Measurements from ENCODE around the gene CAMK2D.
A peak's percentile ranks its signal among the peaks of the same experiment; 100 is the strongest.
"Not testable (repeated sequence)": the region's sequence is repeated elsewhere in the genome, so short reads cannot be mapped to it uniquely, and the experiment has no call there.

The CAMK2D gene

DNA sequence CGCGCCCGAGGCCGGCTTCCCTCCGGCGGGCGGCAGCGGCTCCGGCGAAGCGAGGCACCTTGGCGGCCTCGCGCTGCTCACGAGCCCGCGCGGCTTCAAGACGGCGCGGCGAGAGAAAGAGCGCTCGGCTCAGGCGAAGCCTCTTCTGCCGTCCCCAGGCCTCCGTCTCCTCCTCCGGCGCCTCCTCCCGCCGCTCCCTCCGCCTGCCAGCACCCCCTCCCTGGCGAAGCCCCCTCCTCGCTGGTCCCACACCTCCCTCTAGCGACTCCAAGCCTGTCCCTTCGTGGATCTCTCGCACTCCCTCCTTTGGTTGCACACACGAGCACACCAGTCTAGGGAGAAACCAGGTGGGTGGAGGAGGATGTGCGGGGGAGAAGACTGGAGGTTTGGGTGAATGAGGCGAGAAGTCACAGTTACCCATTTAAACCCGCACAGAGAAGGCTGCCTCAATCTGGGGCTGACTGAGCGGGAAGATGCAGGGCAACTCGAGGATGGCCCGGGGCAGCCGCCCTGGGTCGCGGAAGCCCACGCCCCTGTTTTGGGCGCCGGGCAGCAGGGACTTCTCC is at the start of gene CAMK2D:
Gene CAMK2D (minus strand): TSS at position 119 of the 566 bp plus-strand sequence. CDS start 670 bp downstream, outside the sequence.
- Histone ChIP-seq H3K27me3 (no peaks in the 10 kb centered on the region), H3K4me1 (peaks cover 0 to 33% (median 10%) of the 10 kb centered on the region in 4 donors), H3K9me3 (no peaks in the 10 kb centered on the region), H3K4me3 (peak within 1 kb of the TSS; percentile 69 to 90), H3K27ac (peak within 1 kb of the TSS; percentile 97 to 98), H3K36me3 (no peaks in the 10 kb centered on the region)
- intact Hi-C loops (cut with DNase I; ENCODE audit: low total_unique reads): loop anchor here (2.0 to 10.0 kb wide), 4 partner anchors 77 to 364 kb away; partner anchors contain the start of gene ARSJ
- DNase-seq: peak; percentile 88 to 95
- TF ChIP-seq, protein P1, sequence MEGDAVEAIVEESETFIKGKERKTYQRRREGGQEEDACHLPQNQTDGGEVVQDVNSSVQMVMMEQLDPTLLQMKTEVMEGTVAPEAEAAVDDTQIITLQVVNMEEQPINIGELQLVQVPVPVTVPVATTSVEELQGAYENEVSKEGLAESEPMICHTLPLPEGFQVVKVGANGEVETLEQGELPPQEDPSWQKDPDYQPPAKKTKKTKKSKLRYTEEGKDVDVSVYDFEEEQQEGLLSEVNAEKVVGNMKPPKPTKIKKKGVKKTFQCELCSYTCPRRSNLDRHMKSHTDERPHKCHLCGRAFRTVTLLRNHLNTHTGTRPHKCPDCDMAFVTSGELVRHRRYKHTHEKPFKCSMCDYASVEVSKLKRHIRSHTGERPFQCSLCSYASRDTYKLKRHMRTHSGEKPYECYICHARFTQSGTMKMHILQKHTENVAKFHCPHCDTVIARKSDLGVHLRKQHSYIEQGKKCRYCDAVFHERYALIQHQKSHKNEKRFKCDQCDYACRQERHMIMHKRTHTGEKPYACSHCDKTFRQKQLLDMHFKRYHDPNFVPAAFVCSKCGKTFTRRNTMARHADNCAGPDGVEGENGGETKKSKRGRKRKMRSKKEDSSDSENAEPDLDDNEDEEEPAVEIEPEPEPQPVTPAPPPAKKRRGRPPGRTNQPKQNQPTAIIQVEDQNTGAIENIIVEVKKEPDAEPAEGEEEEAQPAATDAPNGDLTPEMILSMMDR (IDR thresholded peaks at IDR 0.05): peak; percentile 37 to 58

GRCh38 chr4:113810906-113811305 is 49.4 kb upstream of the CAMK2D start:
- Histone ChIP-seq H3K4me3 (no peak overlapping the region), H3K4me1 (no peaks in the 10 kb centered on the region), H3K36me3 (no peaks in the 10 kb centered on the region), H3K27me3 (no peaks in the 10 kb centered on the region), H3K27ac (no peak overlapping the region), H3K9me3 (no peaks in the 10 kb centered on the region)
- DNase-seq: no peak
- intact Hi-C loops (cut with DNase I; ENCODE audit: low total_unique reads): no loop called here
- TF ChIP-seq, protein P1 (IDR thresholded peaks at IDR 0.05): no peak

DNA sequence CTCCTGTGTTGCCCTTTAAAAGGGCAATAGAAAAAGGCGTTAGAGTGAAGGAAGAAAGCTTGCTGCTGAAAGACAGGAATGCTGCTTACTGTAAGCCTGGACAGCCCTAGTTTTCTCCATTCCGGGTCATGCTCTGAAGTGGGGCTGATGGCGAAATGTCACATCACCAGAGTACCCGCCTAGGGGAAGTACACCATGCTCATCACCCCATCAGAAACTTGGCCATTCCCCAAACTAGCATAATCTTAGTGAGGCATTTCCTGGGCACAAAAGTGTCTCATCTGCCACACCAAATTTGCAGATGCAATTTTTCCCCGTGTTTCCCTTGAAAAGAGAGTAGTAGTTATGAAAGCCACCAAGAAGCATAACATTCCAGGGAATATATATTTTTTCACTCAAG is 47.8 kb upstream of the CAMK2D start:
- Histone ChIP-seq H3K27ac (no peak overlapping the region), H3K27me3 (no peaks in the 10 kb centered on the region), H3K9me3 (no peaks in the 10 kb centered on the region), H3K36me3 (no peaks in the 10 kb centered on the region), H3K4me1 (no peaks in the 10 kb centered on the region), H3K4me3 (no peak overlapping the region)
- TF ChIP-seq, protein P1 (IDR thresholded peaks at IDR 0.05): no peak
- intact Hi-C loops (cut with DNase I; ENCODE audit: low total_unique reads): no loop called here
- peak; percentile 61 to 71 for DNase-seq

- no peak for DNase-seq
- Histone ChIP-seq H3K9me3 (peaks cover 0 to 4% (median 0%) of the 10 kb centered on the region in 3 donors), H3K4me3 (no peak overlapping the region), H3K4me1 (no peaks in the 10 kb centered on the region), H3K27me3 (no peaks in the 10 kb centered on the region), H3K36me3 (no peaks in the 10 kb centered on the region), H3K27ac (no peak overlapping the region)
- TF ChIP-seq, protein P1 (IDR thresholded peaks at IDR 0.05): no peak
- intact Hi-C loops (cut with DNase I; ENCODE audit: low total_unique reads): no loop called here
Observed at GRCh38 chr4:113806850-113807249, 45.3 kb upstream of the CAMK2D start.

DNA sequence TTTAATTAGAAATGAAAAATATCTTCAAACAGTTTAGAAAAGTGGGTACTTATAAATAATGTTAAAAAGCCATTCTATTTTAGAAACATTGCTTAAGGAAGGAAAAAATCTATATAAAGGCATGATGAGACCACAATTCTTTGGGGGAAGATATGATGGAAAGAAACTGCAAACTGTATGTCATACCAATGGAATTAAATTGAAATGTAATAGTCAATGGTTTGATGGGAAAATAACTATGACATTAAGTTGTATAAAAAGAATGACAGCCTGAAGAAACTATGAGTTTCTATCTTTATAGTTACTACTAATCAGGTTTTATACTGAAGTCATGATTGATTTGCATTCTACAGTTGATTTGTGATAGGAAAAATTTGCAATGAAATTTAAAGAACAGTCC is 40.3 kb upstream of the CAMK2D start:
- intact Hi-C loops (cut with DNase I; ENCODE audit: low total_unique reads): no loop called here
- Histone ChIP-seq H3K9me3 (peaks cover 0 to 4% (median 0%) of the 10 kb centered on the region in 3 donors), H3K36me3 (no peaks in the 10 kb centered on the region), H3K27me3 (no peaks in the 10 kb centered on the region), H3K4me1 (no peaks in the 10 kb centered on the region), H3K4me3 (no peak overlapping the region), H3K27ac (no peak overlapping the region)
- DNase-seq: no peak
- TF ChIP-seq, protein P1 (IDR thresholded peaks at IDR 0.05): no peak

GRCh38 chr4:113796381-113796780 is 34.8 kb upstream of the CAMK2D start:
- H3K27me3 ChIP-seq; DNase-seq; intact Hi-C loops (cut with DNase I; ENCODE audit: low total_unique reads); H3K4me3 ChIP-seq; H3K4me1 ChIP-seq; H3K36me3 ChIP-seq; H3K27ac ChIP-seq: not testable (repeated sequence)
- H3K9me3 ChIP-seq: peaks cover 0 to 16% (median 0%) of the 10 kb centered on the region in 3 donors
